DND-41 (cell line): ENCODE results near the gene DNAAF5.

ENCODE experiments used
- ATAC-seq: fragments of 200-7000 bp; cut with Tn5 transposase; 3 replicates; pipeline ENCODE4 v1.9.1; 2021; ENCODE audit warnings: low read depth; ENCODE audit not compliant: insufficient read depth
- DNase-seq: peaks from one replicate; pipeline ENCODE4 v3.0.0-alpha.2; 2020
- H2AFZ ChIP-seq: 2 replicates; pipeline ENCODE4 v1.6.0; 2012; ENCODE audit warnings: low read depth, low read length
- H3K27ac ChIP-seq: 2 replicates; pipeline ENCODE4 v1.5.1; 2012; ENCODE audit warnings: low read length, inconsistent platforms
- H3K27me3 ChIP-seq: fragments of 200-600 bp; sonication (generic); 2 replicates; pipeline ENCODE4 v1.6.0; 2012; ENCODE audit warnings: low read length, mild to moderate bottlenecking, inconsistent platforms; ENCODE audit not compliant: insufficient read depth, poor library complexity
- H3K36me3 ChIP-seq: 2 replicates; pipeline ENCODE4 v1.5.1; 2012; ENCODE audit warnings: low read length, inconsistent platforms; ENCODE audit not compliant: insufficient read depth
- H3K4me1 ChIP-seq: 2 replicates; pipeline ENCODE4 v1.5.1; 2012; ENCODE audit warnings: mild to moderate bottlenecking, low read length; ENCODE audit not compliant: insufficient read depth
- H3K4me2 ChIP-seq: 2 replicates; pipeline ENCODE4 v1.6.0; 2012; ENCODE audit warnings: mild to moderate bottlenecking, moderate library complexity, low read length, inconsistent platforms; ENCODE audit not compliant: insufficient read depth
- H3K4me3 ChIP-seq, 2 experiments: fragments of 200-600 bp in 1 of 2; shearing (Covaris generic) in 1 of 2; 2 replicates each; pipeline ENCODE4 v1.5.1; 2012 to 2016; ENCODE audit warnings: inconsistent platforms in 2 of 2, low read length in 2 of 2, mild to moderate bottlenecking in 2 of 2, low read depth in 1 of 2, moderate library complexity in 1 of 2
- H3K79me2 ChIP-seq: 2 replicates; pipeline ENCODE4 v1.6.0; 2012; ENCODE audit warnings: low read length, inconsistent platforms; ENCODE audit not compliant: insufficient read depth
- H3K9ac ChIP-seq: 2 replicates; pipeline ENCODE4 v1.6.0; 2012; ENCODE audit warnings: low read depth, mild to moderate bottlenecking, inconsistent platforms, low read length, moderate library complexity
- H3K9me3 ChIP-seq: 2 replicates; pipeline ENCODE4 v1.5.1; 2012; ENCODE audit warnings: low read length, moderate library complexity, mild to moderate bottlenecking, inconsistent platforms; ENCODE audit not compliant: insufficient read depth, severe bottlenecking
- H4K20me1 ChIP-seq: 2 replicates; pipeline ENCODE4 v1.6.0; 2012; ENCODE audit warnings: low read length; ENCODE audit not compliant: insufficient read depth
- EZH2 ChIP-seq: IDR thresholded peaks from 3 replicates; pipeline ENCODE4 v1.6.1; 2012; ENCODE audit warnings: borderline replicate concordance, low read depth, mild to moderate bottlenecking, moderate library complexity, low read length, inconsistent platforms; ENCODE audit not compliant: severe bottlenecking
- TF ChIP-seq, protein P1 (sequence below): IDR thresholded peaks from 2 replicates; pipeline ENCODE4 v1.5.1; 2012; ENCODE audit warnings: borderline replicate concordance, low read length, moderate library complexity, mild to moderate bottlenecking; ENCODE audit not compliant: poor library complexity, severe bottlenecking; ENCODE audit errors: extremely low read depth

The DNAAF5 gene

DNA sequence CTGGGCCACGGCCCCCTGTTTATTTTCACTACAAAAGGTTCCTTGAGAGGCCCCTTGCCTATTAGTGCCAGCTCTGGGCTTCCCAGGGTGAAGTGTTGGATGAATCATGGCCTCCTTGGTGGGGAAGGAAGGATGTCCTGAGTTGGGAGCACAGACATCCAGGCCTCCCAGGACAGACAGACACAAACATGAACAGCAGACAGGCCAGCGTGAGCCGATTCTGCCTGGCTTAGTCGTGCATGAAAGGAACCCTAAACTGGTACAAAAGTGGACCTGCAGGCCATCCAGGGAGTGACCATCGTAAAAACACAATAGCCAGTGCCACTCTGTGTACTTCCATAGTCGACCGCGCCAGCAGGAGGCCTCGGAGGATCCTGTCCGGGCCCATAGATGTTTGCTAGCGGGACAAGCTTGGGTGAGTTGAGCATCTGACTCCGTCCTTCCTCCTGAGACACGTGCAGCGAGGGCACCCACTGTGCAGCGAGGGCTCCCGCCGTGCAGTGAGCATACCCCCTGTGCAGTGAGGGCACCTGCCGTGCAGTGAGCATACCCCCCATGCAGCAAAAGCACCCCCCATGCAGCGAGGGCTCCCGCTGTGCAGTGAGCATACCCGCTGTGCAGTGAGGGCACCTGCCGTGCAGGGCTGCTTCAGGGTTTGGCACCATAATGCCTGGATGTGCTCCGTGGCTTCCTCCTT, 51.9 kb downstream of the DNAAF5 start:
- Histone ChIP-seq H3K36me3 (peaks cover 98% of the 10 kb centered on the region), H4K20me1 (peaks cover 9% of the 10 kb centered on the region; the same call in 1 of the 2 replicates), H3K79me2 (no peaks in the 10 kb centered on the region), H2AFZ (no peak overlapping the region), H3K27ac (no peak overlapping the region), H3K4me1 (no peaks in the 10 kb centered on the region), H3K9ac (no peak overlapping the region), H3K4me2 (no peak overlapping the region), H3K27me3 (no peaks in the 10 kb centered on the region), H3K4me3 (no peak overlapping the region), H3K9me3 (no peaks in the 10 kb centered on the region)
- TF ChIP-seq, protein P1, sequence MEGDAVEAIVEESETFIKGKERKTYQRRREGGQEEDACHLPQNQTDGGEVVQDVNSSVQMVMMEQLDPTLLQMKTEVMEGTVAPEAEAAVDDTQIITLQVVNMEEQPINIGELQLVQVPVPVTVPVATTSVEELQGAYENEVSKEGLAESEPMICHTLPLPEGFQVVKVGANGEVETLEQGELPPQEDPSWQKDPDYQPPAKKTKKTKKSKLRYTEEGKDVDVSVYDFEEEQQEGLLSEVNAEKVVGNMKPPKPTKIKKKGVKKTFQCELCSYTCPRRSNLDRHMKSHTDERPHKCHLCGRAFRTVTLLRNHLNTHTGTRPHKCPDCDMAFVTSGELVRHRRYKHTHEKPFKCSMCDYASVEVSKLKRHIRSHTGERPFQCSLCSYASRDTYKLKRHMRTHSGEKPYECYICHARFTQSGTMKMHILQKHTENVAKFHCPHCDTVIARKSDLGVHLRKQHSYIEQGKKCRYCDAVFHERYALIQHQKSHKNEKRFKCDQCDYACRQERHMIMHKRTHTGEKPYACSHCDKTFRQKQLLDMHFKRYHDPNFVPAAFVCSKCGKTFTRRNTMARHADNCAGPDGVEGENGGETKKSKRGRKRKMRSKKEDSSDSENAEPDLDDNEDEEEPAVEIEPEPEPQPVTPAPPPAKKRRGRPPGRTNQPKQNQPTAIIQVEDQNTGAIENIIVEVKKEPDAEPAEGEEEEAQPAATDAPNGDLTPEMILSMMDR: no peak
- TF ChIP-seq EZH2: no peak
- ATAC-seq (no peak), DNase-seq (no peak)

DNA sequence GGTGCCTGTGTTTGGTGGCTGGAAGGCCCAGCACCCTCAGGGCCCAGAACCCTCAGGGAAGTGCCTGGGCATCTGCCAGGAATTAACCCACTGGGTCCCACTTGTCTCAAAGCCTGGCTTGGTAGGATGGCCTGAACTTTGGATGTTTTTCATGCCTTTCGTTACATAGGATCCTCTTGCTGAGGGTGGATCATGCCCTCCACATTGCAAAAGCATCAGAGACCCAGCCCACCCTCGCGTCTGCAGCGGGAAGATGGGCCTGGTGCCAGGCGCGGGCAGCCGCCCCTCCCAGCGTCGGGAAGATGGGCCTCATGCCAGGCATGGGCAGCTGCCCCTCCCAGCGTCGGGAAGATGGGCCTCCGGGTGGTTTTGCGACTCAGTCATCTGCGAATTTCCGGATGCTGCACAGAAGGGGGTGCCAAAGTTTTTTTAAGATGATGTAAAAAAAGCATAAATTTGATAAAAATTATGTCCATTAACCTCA, 52.5 kb downstream of the DNAAF5 start:
- Histone ChIP-seq H3K27ac (no peak overlapping the region), H3K79me2 (no peaks in the 10 kb centered on the region), H4K20me1 (peaks cover 9% of the 10 kb centered on the region; the same call in 1 of the 2 replicates), H3K4me1 (no peaks in the 10 kb centered on the region), H3K9ac (no peak overlapping the region), H3K9me3 (no peaks in the 10 kb centered on the region), H3K36me3 (peaks cover 98% of the 10 kb centered on the region), H3K4me3 (no peak overlapping the region), H3K27me3 (no peaks in the 10 kb centered on the region), H3K4me2 (no peak overlapping the region), H2AFZ (no peak overlapping the region)
- ATAC-seq: no peak
- TF ChIP-seq, protein P1: no peak
- no peak for TF ChIP-seq EZH2
- DNase-seq: no peak

DNA sequence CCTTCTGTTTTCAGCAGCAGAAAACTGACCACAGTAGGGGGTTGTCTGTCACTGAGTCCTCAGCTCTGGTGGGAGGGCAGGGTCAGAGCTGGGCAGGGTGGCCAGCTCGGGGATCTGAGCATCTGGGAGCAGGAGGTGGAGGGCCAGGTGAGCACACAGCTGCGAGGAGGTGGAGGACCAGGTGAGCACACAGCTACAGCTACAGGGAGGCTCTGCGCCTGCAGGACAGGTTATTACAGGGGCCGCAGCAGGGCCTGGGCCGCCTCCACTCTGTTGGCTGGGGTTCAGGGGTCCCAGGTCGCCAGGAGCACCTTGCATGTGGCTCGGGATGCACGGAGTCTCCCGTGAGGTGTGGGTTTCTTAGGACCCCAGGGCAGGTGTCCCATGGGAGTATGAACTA, 53.0 kb downstream of the DNAAF5 start:
- Histone ChIP-seq H3K4me1 (no peaks in the 10 kb centered on the region), H3K36me3 (peaks cover 98% of the 10 kb centered on the region), H3K4me3 (no peak overlapping the region), H4K20me1 (peaks cover 9% of the 10 kb centered on the region; the same call in 1 of the 2 replicates), H3K27me3 (no peaks in the 10 kb centered on the region), H3K27ac (no peak overlapping the region), H3K9ac (no peak overlapping the region), H3K9me3 (no peaks in the 10 kb centered on the region), H3K4me2 (no peak overlapping the region), H2AFZ (no peak overlapping the region), H3K79me2 (no peaks in the 10 kb centered on the region)
- ATAC-seq (no peak), DNase-seq (no peak)
- no peak for TF ChIP-seq EZH2
- TF ChIP-seq, protein P1: no peak
